ENCODE results near the gene DIO3. TPM values are rescaled to one million over a fixed set of nuclear protein-coding genes. Genes with fewer than 3 reads are reported as not detected.

DIO3 gene
- total RNA-seq, 1 donor from 2014 or later, result 16.1 TPM

- TF ChIP-seq, protein P1, sequence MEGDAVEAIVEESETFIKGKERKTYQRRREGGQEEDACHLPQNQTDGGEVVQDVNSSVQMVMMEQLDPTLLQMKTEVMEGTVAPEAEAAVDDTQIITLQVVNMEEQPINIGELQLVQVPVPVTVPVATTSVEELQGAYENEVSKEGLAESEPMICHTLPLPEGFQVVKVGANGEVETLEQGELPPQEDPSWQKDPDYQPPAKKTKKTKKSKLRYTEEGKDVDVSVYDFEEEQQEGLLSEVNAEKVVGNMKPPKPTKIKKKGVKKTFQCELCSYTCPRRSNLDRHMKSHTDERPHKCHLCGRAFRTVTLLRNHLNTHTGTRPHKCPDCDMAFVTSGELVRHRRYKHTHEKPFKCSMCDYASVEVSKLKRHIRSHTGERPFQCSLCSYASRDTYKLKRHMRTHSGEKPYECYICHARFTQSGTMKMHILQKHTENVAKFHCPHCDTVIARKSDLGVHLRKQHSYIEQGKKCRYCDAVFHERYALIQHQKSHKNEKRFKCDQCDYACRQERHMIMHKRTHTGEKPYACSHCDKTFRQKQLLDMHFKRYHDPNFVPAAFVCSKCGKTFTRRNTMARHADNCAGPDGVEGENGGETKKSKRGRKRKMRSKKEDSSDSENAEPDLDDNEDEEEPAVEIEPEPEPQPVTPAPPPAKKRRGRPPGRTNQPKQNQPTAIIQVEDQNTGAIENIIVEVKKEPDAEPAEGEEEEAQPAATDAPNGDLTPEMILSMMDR (conservative IDR thresholded peaks at IDR 0.05), result no peak
- DNase-seq (ENCODE audit: extremely low spot score, unreplicated experiment), result no peak
- peaks cover 5% of the 10 kb centered on the region for H3K4me1 Mint-ChIP-seq (ENCODE audit: unreplicated experiment)
Observed at GRCh38 chr14:101557811-101558738, 3.2 kb upstream of the DIO3 start.

GRCh38 chr14:101558739-101559240 lies 2.5 kb upstream of the DIO3 start:
- no peak for DNase-seq (ENCODE audit: extremely low spot score, unreplicated experiment)
- peak overlapping the region; percentile 79 for H3K4me3 Mint-ChIP-seq
- H3K27ac Mint-ChIP-seq, result no peak overlapping the region
- H3K36me3 Mint-ChIP-seq, result no peaks in the 10 kb centered on the region
- H3K27me3 Mint-ChIP-seq, result peaks cover 56% of the 10 kb centered on the region
- TF ChIP-seq, protein P1 (conservative IDR thresholded peaks at IDR 0.05), result no peak
- H3K9me3 Mint-ChIP-seq, result no peaks in the 10 kb centered on the region
- peaks cover 8% of the 10 kb centered on the region for H3K4me1 Mint-ChIP-seq (ENCODE audit: unreplicated experiment)

More at GRCh38 chr14:101557811-101558738, 3.2 kb upstream of the DIO3 start:
- Mint-ChIP-seq H3K27ac (no peak overlapping the region), H3K36me3 (no peaks in the 10 kb centered on the region), H3K4me3 (peak overlapping the region; percentile 79), H3K27me3 (peaks cover 53% of the 10 kb centered on the region), H3K9me3 (no peaks in the 10 kb centered on the region)

- peaks cover 61% of the 10 kb centered on the region for H3K27me3 Mint-ChIP-seq
- H3K36me3 Mint-ChIP-seq, result no peaks in the 10 kb centered on the region
- TF ChIP-seq, protein P1 (conservative IDR thresholded peaks at IDR 0.05), result no peak
- H3K4me1 Mint-ChIP-seq (ENCODE audit: unreplicated experiment), result peaks cover 8% of the 10 kb centered on the region
- no peaks in the 10 kb centered on the region for H3K9me3 Mint-ChIP-seq
- DNase-seq (ENCODE audit: extremely low spot score, unreplicated experiment), result no peak
- peak overlapping the region; percentile 79 for H3K4me3 Mint-ChIP-seq
- no peak overlapping the region for H3K27ac Mint-ChIP-seq
Observed at GRCh38 chr14:101559250-101559623, 2.1 kb upstream of the DIO3 start.

GRCh38 chr14:101559624-101560533 lies 1.4 kb upstream of the DIO3 start:
- H3K36me3 Mint-ChIP-seq, result no peaks in the 10 kb centered on the region
- no peak for DNase-seq (ENCODE audit: extremely low spot score, unreplicated experiment)
- peaks cover 67% of the 10 kb centered on the region for H3K27me3 Mint-ChIP-seq
- peaks cover 8% of the 10 kb centered on the region for H3K4me1 Mint-ChIP-seq (ENCODE audit: unreplicated experiment)
- no peak overlapping the region for H3K27ac Mint-ChIP-seq
- TF ChIP-seq, protein P1 (conservative IDR thresholded peaks at IDR 0.05), result peak; percentile 56
- peak overlapping the region; percentile 47 for H3K4me3 Mint-ChIP-seq
- no peaks in the 10 kb centered on the region for H3K9me3 Mint-ChIP-seq

- no peak for DNase-seq (ENCODE audit: extremely low spot score, unreplicated experiment)
- Mint-ChIP-seq H3K4me1 (ENCODE audit: unreplicated experiment) (peaks cover 14% of the 10 kb centered on the region), H3K27ac (no peak overlapping the region), H3K9me3 (no peaks in the 10 kb centered on the region), H3K36me3 (no peaks in the 10 kb centered on the region), H3K27me3 (peaks cover 68% of the 10 kb centered on the region), H3K4me3 (no peak overlapping the region)
- TF ChIP-seq, protein P1 (conservative IDR thresholded peaks at IDR 0.05), result no peak
Observed at GRCh38 chr14:101560534-101561113, 671 bp upstream of the DIO3 start.
